MV-4-11 (cell line): ENCODE results near the gene TTK.
"Not testable (repeated sequence)": the region's sequence is repeated elsewhere in the genome, so short reads cannot be mapped to it uniquely, and the experiment has no call there.

Source experiments
- DNase-seq: peaks from one replicate; lab custom pipeline; 2025; lab: John Stamatoyannopoulos, UW

Gene TTK

DNA sequence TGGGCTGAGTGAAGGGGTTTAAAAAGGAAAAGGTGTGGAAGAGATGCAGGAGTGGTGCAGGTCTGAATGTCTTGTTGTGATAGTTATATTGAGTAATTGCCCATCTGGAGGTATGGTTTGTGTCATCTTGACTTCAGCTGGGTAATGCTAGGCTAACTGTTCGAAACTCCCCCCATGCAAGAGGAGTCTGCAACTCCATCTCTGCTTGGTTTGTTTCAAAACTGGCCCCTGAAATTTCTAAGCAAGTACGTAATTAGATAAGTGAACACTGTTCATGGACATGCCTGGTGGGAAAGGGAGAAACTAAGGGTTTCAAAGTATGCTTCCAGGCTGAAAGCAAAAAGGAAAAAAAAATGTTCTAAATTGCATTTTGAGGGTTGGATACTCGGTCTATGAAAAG, 17.1 kb downstream of the TTK start:
- DNase-seq = no peak

DNA sequence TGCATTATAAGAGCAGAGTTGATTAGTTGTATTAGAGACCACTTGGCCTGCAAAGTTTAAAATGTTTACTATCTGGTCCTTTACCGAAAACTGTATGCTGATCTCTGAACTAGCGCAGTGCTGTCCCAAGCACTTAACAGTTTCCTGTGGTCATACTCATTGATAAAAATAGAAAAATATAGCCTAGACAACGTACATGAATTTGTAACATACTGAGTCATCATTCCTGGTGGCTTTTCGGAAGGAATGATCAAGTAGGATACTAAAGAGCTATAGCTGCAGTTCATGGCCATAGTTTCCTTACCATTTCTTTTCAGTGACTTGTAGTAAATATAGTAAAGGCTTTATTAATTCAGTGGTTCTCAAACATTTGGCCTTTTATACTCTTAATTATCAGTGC, 18.4 kb downstream of the TTK start:
- DNase-seq = peak; percentile 21

DNA sequence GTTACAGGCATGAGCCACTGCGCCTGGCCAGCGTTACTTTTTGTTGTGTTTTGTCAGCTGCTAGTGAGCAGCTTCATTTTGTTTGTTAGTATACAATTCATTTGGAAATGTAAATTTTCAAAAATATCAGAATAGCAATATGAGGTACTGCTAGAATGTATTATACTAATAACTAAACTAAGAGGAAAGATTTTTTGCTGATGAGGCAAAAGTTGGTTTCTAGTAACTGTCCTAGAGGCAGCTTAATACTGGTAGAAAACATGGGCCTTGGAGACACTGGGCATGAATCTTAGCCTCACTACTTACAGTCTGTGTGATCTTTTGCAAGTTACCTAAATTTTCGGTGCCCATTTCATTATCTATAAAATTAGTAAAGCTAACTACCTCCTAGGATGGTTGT, 24.1 kb downstream of the TTK start:
- no peak for DNase-seq

GRCh38 chr6:80029470-80029869, 25.0 kb downstream of the TTK start:
- DNase-seq = peak; percentile 88

DNA sequence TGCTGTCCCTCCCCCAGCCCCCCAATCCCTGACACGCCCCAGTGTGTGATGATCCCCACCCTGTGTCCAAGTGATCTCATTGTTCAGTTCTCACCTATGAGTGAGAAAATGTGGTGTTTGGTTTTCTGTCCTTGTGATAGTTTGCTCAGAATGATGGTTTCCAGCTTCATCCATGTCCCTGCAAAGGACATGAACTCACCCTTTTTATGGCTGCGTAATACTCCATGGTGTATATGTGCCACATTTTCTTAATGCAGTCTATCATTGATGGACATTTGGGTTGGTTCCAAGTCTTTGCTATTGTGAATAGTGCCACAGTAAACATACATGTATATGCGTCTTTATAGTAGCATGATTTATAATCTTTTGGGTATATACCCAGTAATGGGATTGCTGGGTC, 43.8 kb downstream of the TTK start:
- DNase-seq = not testable (repeated sequence)

- DNase-seq = no peak
Observed at GRCh38 chr6:80060774-80061173, 56.3 kb downstream of the TTK start.

- DNase-seq = not testable (repeated sequence)
Observed at GRCh38 chr6:80068146-80068545, 63.7 kb downstream of the TTK start.

DNA sequence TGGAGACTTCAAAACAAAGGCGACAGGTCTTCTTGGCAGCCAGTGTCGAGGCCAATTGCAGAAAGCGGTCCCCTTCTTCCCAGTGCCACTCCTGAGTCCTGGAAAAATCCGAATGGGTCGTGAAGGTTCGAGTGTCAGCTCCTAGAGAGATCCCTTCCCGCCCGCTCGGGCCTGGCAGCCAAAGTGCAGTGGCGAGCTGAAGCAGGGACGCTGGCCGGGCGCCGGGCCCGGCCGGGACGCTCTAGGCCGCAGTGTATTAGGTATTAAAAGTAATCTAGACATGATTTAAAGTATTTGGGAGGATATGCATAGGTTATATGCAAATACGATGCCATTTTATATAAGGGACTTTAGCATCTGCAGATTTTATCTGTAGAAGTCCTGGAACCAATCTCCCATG, 66.0 kb downstream of the TTK start:
- not testable (repeated sequence) for DNase-seq

DNA sequence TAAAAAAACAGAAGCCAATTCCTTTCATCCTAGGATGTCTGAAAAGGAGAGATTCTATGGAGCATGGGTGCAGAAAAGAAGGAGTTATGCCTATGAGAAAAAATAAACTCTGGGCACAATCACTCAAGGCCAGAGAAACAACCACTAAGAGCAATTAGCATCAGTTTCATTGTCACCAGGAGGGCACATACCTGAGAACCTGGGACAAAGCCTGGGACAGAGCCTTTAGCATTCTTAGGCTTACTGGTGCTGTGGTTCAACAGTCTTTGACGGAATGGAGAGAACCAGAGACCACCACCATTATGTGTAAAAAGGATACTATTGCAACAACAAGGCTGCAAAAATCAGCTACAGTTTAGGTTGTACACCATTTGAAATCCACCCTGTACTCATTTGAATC, 72.6 kb downstream of the TTK start:
- DNase-seq = no peak

GRCh38 chr6:80088637-80089036, 84.2 kb downstream of the TTK start:
- DNase-seq = no peak

DNA sequence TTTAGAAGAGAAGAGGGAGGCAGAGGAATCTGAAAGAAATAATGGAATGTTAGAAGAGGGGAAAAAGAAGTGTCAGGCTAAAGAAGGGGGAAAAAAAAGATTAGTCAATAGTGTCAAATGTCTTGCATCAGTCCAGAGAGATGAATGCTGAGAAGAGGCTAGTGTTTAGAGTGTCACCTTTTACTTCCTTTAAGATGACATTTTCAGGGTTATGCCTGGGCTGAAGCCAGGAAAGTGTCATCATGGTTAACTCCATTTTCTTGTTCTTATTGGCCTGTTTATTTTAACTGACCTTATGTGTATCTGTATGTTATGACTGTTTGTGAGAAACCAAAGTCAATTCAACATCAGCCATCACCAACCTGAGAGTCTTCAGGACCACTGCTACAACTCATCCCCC, 87.1 kb downstream of the TTK start:
- no peak for DNase-seq
